Activated CD8-positive, alpha-beta T cell treated with anti-CD3 and anti-CD28 coated beads, Interleukin-2, amount 10 ng/mL, durations not matched to agents 7 days and 5 days (primary cell): Measurements from ENCODE around the gene BCCIP. TPM values are rescaled to one million over a fixed set of nuclear protein-coding genes. Genes with fewer than 3 reads are reported as not detected.

Experiments
- ATAC-seq: fragments of 150-1000 bp; cut with Tn5 transposase; one replicate; pipeline ENCODE4 v1.10.0; 2021; ENCODE audit warnings: moderate library complexity
- CTCF ChIA-PET: fragments of 350-600 bp; sonication (Branson Sonifier 250); formaldehyde crosslinking; loops from one replicate; lab custom pipeline; 2021; ENCODE audit warnings: antibody characterized with exemption; lab: Charles Lee
- POLR2A ChIA-PET: fragments of 350-600 bp; sonication (Branson Sonifier 250); formaldehyde crosslinking; loops from one replicate; lab custom pipeline; 2021; ENCODE audit warnings: antibody characterized with exemption; lab: Charles Lee
- DNase-seq: peaks from one replicate; pipeline ENCODE4 v3.0.0-alpha.2; 2020
- H3K27ac Mint-ChIP-seq: one replicate; pipeline ENCODE4 v1.8.0; 2021; ENCODE audit warnings: mild to moderate bottlenecking, mixed read lengths
- H3K27me3 Mint-ChIP-seq: one replicate; pipeline ENCODE4 v1.8.0; 2021; ENCODE audit warnings: low read depth, mixed read lengths
- H3K36me3 Mint-ChIP-seq: one replicate; pipeline ENCODE4 v1.8.0; 2021; ENCODE audit warnings: low read depth, mixed read lengths
- H3K4me1 Mint-ChIP-seq: one replicate; pipeline ENCODE4 v1.8.0; 2021; ENCODE audit warnings: low read depth, mixed read lengths
- H3K4me3 Mint-ChIP-seq: one replicate; pipeline ENCODE4 v1.8.0; 2021; ENCODE audit warnings: mild to moderate bottlenecking, mixed read lengths
- H3K9me3 Mint-ChIP-seq: one replicate; pipeline ENCODE4 v1.8.0; 2022; ENCODE audit warnings: mixed read lengths; ENCODE audit not compliant: insufficient read depth
- total RNA-seq, 2 experiments: library from RNA; stranded (reverse); gene quantifications; one replicate each; pipeline ENCODE4 v1.2.3, GENCODE V29; 2021

Gene BCCIP
- total RNA-seq, 2 experiments from 2014 or later: 59.8 to 66.0 TPM

DNA sequence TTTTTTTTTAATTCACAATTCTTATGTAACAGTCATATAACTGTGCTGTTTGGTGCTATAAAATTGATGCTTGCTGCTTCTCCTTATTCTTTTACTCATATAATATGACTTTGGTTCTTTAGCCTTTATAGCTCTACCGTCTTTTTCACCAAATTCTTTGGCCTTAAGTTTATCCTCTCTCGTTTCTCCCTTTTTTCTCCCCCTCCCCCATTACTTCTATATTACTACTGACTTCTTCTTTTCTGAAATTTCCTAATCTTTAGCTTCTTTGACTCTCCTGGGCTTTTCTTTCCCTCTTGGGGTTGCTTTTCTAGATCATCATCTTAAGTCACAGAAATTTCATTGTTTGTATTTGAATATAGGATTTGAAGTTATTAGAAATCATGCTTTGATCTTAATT lies 3.8 kb downstream of the BCCIP start:
- POLR2A ChIA-PET: no interaction called here
- CTCF ChIA-PET: no interaction called here
- no peaks in the 10 kb centered on the region for H3K9me3 Mint-ChIP-seq
- ATAC-seq (no peak), DNase-seq (no peak)
- H3K27ac Mint-ChIP-seq: no peak overlapping the region
- H3K4me1 Mint-ChIP-seq: peaks cover 6% of the 10 kb centered on the region
- H3K27me3 Mint-ChIP-seq: no peaks in the 10 kb centered on the region
- no peak overlapping the region for H3K4me3 Mint-ChIP-seq
- peaks cover 46% of the 10 kb centered on the region for H3K36me3 Mint-ChIP-seq

GRCh38 chr10:125828311-125828710 lies 5.0 kb downstream of the BCCIP start:
- ATAC-seq: no peak
- Mint-ChIP-seq H3K9me3 (no peaks in the 10 kb centered on the region), H3K4me1 (peaks cover 5% of the 10 kb centered on the region), H3K36me3 (peaks cover 52% of the 10 kb centered on the region), H3K4me3 (no peak overlapping the region), H3K27me3 (no peaks in the 10 kb centered on the region), H3K27ac (no peak overlapping the region)
- POLR2A ChIA-PET: no interaction called here
- CTCF ChIA-PET: no interaction called here
- no peak for DNase-seq

GRCh38 chr10:125836746-125837145 lies 13.4 kb downstream of the BCCIP start:
- Mint-ChIP-seq H3K4me3 (no peak overlapping the region), H3K4me1 (no peaks in the 10 kb centered on the region), H3K27ac (no peak overlapping the region), H3K9me3 (no peaks in the 10 kb centered on the region), H3K36me3 (peaks cover 54% of the 10 kb centered on the region), H3K27me3 (no peaks in the 10 kb centered on the region)
- no peak for DNase-seq
- CTCF ChIA-PET: no interaction called here
- ATAC-seq: no peak
- POLR2A ChIA-PET: interaction anchor here (0.6 kb wide), 1 partner anchor 103 kb away, joined by 3 read pairs; no protein-coding TSS in a partner anchor

- DNase-seq (no peak), ATAC-seq (no peak)
- Mint-ChIP-seq H3K4me1 (no peaks in the 10 kb centered on the region), H3K9me3 (no peaks in the 10 kb centered on the region), H3K4me3 (no peak overlapping the region), H3K27ac (no peak overlapping the region), H3K27me3 (no peaks in the 10 kb centered on the region), H3K36me3 (peaks cover 40% of the 10 kb centered on the region)
- CTCF ChIA-PET: interaction anchor here (1.1 kb wide), 1 partner anchor 13 kb away, joined by 3 read pairs; no protein-coding TSS in a partner anchor
- POLR2A ChIA-PET: no interaction called here
Measured at GRCh38 chr10:125838802-125839575, 15.6 kb downstream of the BCCIP start.

DNA sequence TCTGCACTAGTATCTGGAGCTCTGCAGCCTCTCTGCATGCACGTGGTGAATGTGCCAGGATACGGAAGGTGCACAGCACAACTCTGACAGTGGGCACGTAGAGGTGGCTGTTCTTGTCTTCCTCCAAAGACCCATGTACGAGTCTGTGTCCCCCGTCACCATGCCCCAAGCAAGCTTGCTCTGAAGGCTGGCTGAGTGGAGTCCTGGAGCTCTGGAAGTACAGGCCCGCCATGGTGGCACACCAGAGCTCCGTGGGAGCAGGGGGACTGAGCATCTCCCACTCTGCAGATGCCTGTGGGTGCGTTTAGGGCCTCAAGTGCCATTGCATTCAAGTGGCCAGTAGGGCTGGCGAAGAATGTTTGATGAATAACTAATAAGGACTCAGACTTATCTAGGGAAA lies 17.1 kb downstream of the BCCIP start:
- Mint-ChIP-seq H3K27ac (no peak overlapping the region), H3K4me3 (no peak overlapping the region), H3K27me3 (no peaks in the 10 kb centered on the region), H3K36me3 (peaks cover 34% of the 10 kb centered on the region), H3K9me3 (no peaks in the 10 kb centered on the region), H3K4me1 (no peaks in the 10 kb centered on the region)
- POLR2A ChIA-PET: no interaction called here
- no peak for ATAC-seq
- CTCF ChIA-PET: no interaction called here
- DNase-seq: no peak

GRCh38 chr10:125840955-125841354 lies 17.6 kb downstream of the BCCIP start:
- Mint-ChIP-seq H3K4me1 (no peaks in the 10 kb centered on the region), H3K27me3 (no peaks in the 10 kb centered on the region), H3K9me3 (no peaks in the 10 kb centered on the region), H3K27ac (no peak overlapping the region), H3K4me3 (no peak overlapping the region), H3K36me3 (peaks cover 29% of the 10 kb centered on the region)
- CTCF ChIA-PET: no interaction called here
- DNase-seq (no peak), ATAC-seq (no peak)
- POLR2A ChIA-PET: no interaction called here

DNA sequence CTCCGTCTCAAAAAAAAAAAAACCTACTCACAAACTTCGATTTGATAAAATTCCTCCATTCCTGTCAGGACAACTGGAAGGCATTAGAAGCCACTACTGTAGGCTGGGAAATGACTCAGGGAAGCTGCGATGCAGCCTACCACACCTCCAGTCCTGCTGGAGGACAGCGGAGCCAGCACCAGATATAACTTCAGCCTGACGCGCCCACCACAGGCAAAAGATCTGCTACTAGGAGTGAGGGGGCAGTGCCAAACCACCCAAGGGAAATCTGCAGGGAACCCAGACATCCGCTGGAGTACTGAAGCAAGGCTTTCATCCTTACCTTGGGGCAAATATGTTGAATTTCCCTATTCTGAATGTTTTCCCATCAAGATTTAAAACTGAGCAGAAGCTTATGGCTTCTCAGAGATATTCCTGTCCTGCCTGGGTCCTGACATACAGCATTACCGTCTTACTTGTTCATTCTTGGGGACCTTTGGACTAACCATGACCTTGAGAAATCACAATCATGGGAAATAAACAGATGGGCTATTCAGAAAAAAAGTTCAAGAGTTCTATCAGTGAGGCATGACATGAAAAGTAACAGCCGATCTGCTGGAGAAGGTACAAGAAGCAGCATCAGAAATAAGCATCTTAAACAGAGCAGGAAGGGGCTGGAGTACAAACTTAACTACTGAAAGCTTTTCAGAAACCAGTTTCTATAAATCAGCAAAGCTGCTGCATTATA lies 20.4 kb downstream of the BCCIP start:
- ATAC-seq (no peak), DNase-seq (no peak)
- Mint-ChIP-seq H3K9me3 (no peaks in the 10 kb centered on the region), H3K36me3 (peaks cover 15% of the 10 kb centered on the region), H3K4me3 (no peak overlapping the region), H3K27ac (no peak overlapping the region), H3K27me3 (no peaks in the 10 kb centered on the region), H3K4me1 (no peaks in the 10 kb centered on the region)
- POLR2A ChIA-PET: no interaction called here
- CTCF ChIA-PET: interaction anchor here (1.7 kb wide), 1 partner anchor 25 kb away, joined by 4 read pairs; no protein-coding TSS in a partner anchor

GRCh38 chr10:125844751-125845221 lies 21.4 kb downstream of the BCCIP start:
- Mint-ChIP-seq H3K27ac (no peak overlapping the region), H3K9me3 (no peaks in the 10 kb centered on the region), H3K4me3 (no peak overlapping the region), H3K27me3 (no peaks in the 10 kb centered on the region), H3K4me1 (no peaks in the 10 kb centered on the region), H3K36me3 (peaks cover 10% of the 10 kb centered on the region)
- ChIA-PET CTCF (interaction anchor here (1.7 kb wide), 1 partner anchor 24 kb away, joined by 4 read pairs; no protein-coding TSS in a partner anchor), POLR2A (no interaction called here)
- DNase-seq (no peak), ATAC-seq (no peak)

DNA sequence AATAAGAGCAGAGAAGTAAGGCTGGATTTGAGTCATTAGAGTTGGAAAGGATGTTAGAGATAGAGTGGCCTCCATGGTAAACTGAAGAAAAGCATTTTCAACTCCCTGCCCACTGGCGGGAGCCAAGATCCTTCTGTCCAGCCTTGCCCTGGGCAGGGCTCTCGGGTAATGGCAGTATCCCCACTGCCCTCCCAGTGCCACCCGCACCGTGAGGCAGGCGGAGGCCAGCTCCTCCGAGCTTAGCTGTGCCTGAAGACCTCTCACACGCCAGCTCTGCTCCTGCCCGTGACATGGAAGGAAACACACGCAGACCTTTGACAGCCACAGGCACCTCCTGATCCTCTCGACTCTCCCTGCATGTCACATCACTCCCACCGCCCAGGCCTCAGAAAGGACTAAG lies 22.3 kb downstream of the BCCIP start:
- ChIA-PET CTCF (no interaction called here), POLR2A (no interaction called here)
- no peaks in the 10 kb centered on the region for H3K27me3 Mint-ChIP-seq
- no peaks in the 10 kb centered on the region for H3K9me3 Mint-ChIP-seq
- DNase-seq: no peak
- H3K36me3 Mint-ChIP-seq: peaks cover 6% of the 10 kb centered on the region
- ATAC-seq: no peak
- H3K4me1 Mint-ChIP-seq: no peaks in the 10 kb centered on the region
- H3K4me3 Mint-ChIP-seq: no peak overlapping the region
- H3K27ac Mint-ChIP-seq: no peak overlapping the region

GRCh38 chr10:125846894-125847293 lies 23.5 kb downstream of the BCCIP start:
- Mint-ChIP-seq H3K4me3 (no peak overlapping the region), H3K36me3 (peaks cover 8% of the 10 kb centered on the region), H3K4me1 (no peaks in the 10 kb centered on the region), H3K27me3 (no peaks in the 10 kb centered on the region), H3K9me3 (no peaks in the 10 kb centered on the region), H3K27ac (no peak overlapping the region)
- POLR2A ChIA-PET: no interaction called here
- no peak for ATAC-seq
- CTCF ChIA-PET: no interaction called here
- DNase-seq: no peak

DNA sequence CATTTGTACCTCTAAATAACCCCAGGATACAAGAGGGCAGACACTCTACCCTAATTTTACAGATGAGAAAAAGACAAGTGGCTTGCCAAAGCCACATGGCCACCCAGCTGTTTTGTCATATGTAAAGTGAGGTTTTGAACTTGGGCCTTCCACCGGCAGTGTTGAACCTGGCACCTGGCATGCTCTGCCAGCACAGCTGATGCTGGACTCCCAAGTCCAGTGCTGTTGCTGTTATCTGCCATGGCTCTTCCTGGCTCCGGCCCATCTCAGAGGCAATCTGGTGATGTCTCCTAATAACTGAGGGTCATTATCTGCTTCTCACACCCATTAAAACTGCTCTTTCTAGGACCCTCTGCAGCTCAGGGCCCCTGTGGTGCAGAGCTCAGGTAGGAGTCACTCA lies 25.0 kb downstream of the BCCIP start:
- H3K27me3 Mint-ChIP-seq: no peaks in the 10 kb centered on the region
- DNase-seq (no peak), ATAC-seq (no peak)
- H3K4me3 Mint-ChIP-seq: no peak overlapping the region
- peaks cover 14% of the 10 kb centered on the region for H3K36me3 Mint-ChIP-seq
- H3K9me3 Mint-ChIP-seq: no peaks in the 10 kb centered on the region
- ChIA-PET POLR2A (no interaction called here), CTCF (no interaction called here)
- no peak overlapping the region for H3K27ac Mint-ChIP-seq
- H3K4me1 Mint-ChIP-seq: no peaks in the 10 kb centered on the region

GRCh38 chr10:125848857-125849256 lies 25.5 kb downstream of the BCCIP start:
- ChIA-PET POLR2A (no interaction called here), CTCF (no interaction called here)
- Mint-ChIP-seq H3K4me3 (no peak overlapping the region), H3K27me3 (no peaks in the 10 kb centered on the region), H3K4me1 (no peaks in the 10 kb centered on the region), H3K36me3 (peaks cover 14% of the 10 kb centered on the region), H3K27ac (no peak overlapping the region), H3K9me3 (no peaks in the 10 kb centered on the region)
- DNase-seq (no peak), ATAC-seq (no peak)
